Sigmoid colon (tissue), 4 donors: Measurements from ENCODE around the gene MECP2.

Source experiments
- CTCF ChIP-seq, 4 experiments: fragments of 450-650 bp in 3 of 4; fragments of 200-600 bp in 1 of 4; IDR thresholded peaks; one replicate each; pipeline ENCODE4 v1.5.1; 2016 to 2019; ENCODE audit warnings: antibody characterized with exemption in 4 of 4, mild to moderate bottlenecking in 3 of 4, moderate library complexity in 2 of 4
- EP300 ChIP-seq, 4 donors: sonication (generic); formaldehyde crosslinking; IDR thresholded peaks; one replicate each; pipeline ENCODE4 v1.6.1; 2017; ENCODE audit warnings: antibody characterized with exemption in 4 of 4

- TF ChIP-seq EP300 (IDR thresholded peaks at IDR 0.05): no peak
- no peak for TF ChIP-seq CTCF (IDR thresholded peaks at IDR 0.05)
These were observed 2.7 kb downstream of the MECP2 start for GRCh38 chrX:154094833-154095232.
